IPS-20b (cell line): ENCODE data around the gene ANO6.
A peak's percentile ranks its signal among the peaks of the same experiment; 100 is the strongest.

ENCODE experiments used
- H3K27ac ChIP-seq: one replicate; pipeline ENCODE4 v1.5.1; 2013; ENCODE audit warnings: low read length
- H3K27me3 ChIP-seq: 2 replicates; pipeline ENCODE4 v1.6.1; 2013; ENCODE audit warnings: mild to moderate bottlenecking, low read length, inconsistent platforms; ENCODE audit not compliant: insufficient read depth
- H3K36me3 ChIP-seq: 2 replicates; pipeline ENCODE4 v1.6.1; 2013; ENCODE audit warnings: low read depth, mild to moderate bottlenecking, inconsistent platforms, low read length, moderate library complexity; ENCODE audit not compliant: insufficient read depth
- H3K4me1 ChIP-seq: 2 replicates; pipeline ENCODE4 v1.6.1; 2013; ENCODE audit warnings: mild to moderate bottlenecking, control low read depth, inconsistent platforms, low read length, moderate library complexity; ENCODE audit not compliant: insufficient read depth
- H3K4me3 ChIP-seq: 2 replicates; pipeline ENCODE4 v1.5.1; 2013; ENCODE audit warnings: mild to moderate bottlenecking, low read length, inconsistent platforms
- H3K9ac ChIP-seq: 2 replicates; pipeline ENCODE4 v1.6.1; 2013; ENCODE audit warnings: low read depth, mild to moderate bottlenecking, inconsistent platforms, low read length, moderate library complexity
- H3K9me3 ChIP-seq: 2 replicates; pipeline ENCODE4 v1.6.1; 2013; ENCODE audit warnings: mild to moderate bottlenecking, low read depth, low read length, inconsistent platforms; ENCODE audit not compliant: insufficient read depth

The ANO6 gene

GRCh38 chr12:45214071-45214470 is 1.8 kb upstream of the ANO6 start:
- Histone ChIP-seq H3K9ac (no peak overlapping the region), H3K27me3 (no peaks in the 10 kb centered on the region), H3K27ac (no peak overlapping the region), H3K4me3 (no peak overlapping the region), H3K4me1 (peaks cover 5% of the 10 kb centered on the region; the same call in 1 of the 2 replicates), H3K9me3 (no peaks in the 10 kb centered on the region), H3K36me3 (no peaks in the 10 kb centered on the region)

GRCh38 chr12:45214749-45215418 is 1.0 kb upstream of the ANO6 start:
- Histone ChIP-seq H3K9me3 (no peaks in the 10 kb centered on the region), H3K9ac (peak overlapping the region; percentile 91), H3K4me1 (peaks cover 13% of the 10 kb centered on the region), H3K27me3 (no peaks in the 10 kb centered on the region), H3K4me3 (peak overlapping the region; percentile 84), H3K27ac (peak overlapping the region; percentile 45), H3K36me3 (no peaks in the 10 kb centered on the region)

GRCh38 chr12:45216230-45216982 is 511 bp downstream of the ANO6 start:
- Histone ChIP-seq H3K4me3 (peak overlapping the region; percentile 84), H3K4me1 (peaks cover 28% of the 10 kb centered on the region), H3K27ac (peak overlapping the region; percentile 45), H3K9ac (peak overlapping the region; percentile 91), H3K9me3 (no peaks in the 10 kb centered on the region), H3K36me3 (no peaks in the 10 kb centered on the region), H3K27me3 (no peaks in the 10 kb centered on the region)

- peak overlapping the region; percentile 45 for H3K27ac ChIP-seq
- H3K36me3 ChIP-seq = no peaks in the 10 kb centered on the region
Measured at GRCh38 chr12:45216983-45217485, 1.1 kb downstream of the ANO6 start.

GRCh38 chr12:45217846-45218245 is 2.0 kb downstream of the ANO6 start:
- Histone ChIP-seq H3K9me3 (no peaks in the 10 kb centered on the region), H3K9ac (peak overlapping the region; percentile 91; the same call in 1 of the 2 replicates), H3K27me3 (no peaks in the 10 kb centered on the region), H3K27ac (no peak overlapping the region), H3K4me3 (peak overlapping the region; percentile 84), H3K36me3 (no peaks in the 10 kb centered on the region), H3K4me1 (peaks cover 28% of the 10 kb centered on the region)

More at GRCh38 chr12:45216983-45217485, 1.1 kb downstream of the ANO6 start:
- peaks cover 28% of the 10 kb centered on the region for H3K4me1 ChIP-seq
- no peaks in the 10 kb centered on the region for H3K9me3 ChIP-seq
- H3K27me3 ChIP-seq = no peaks in the 10 kb centered on the region
- H3K9ac ChIP-seq = peak overlapping the region; percentile 91
- H3K4me3 ChIP-seq = peak overlapping the region; percentile 84

- Histone ChIP-seq H3K27me3 (no peaks in the 10 kb centered on the region), H3K9me3 (no peaks in the 10 kb centered on the region), H3K27ac (no peak overlapping the region), H3K4me1 (peaks cover 28% of the 10 kb centered on the region), H3K4me3 (no peak overlapping the region), H3K36me3 (no peaks in the 10 kb centered on the region), H3K9ac (no peak overlapping the region)
Measured at GRCh38 chr12:45219621-45220020, 3.7 kb downstream of the ANO6 start.

- Histone ChIP-seq H3K4me1 (peaks cover 28% of the 10 kb centered on the region), H3K4me3 (peak overlapping the region; percentile 17; the same call in 1 of the 2 replicates), H3K27me3 (no peaks in the 10 kb centered on the region), H3K9me3 (no peaks in the 10 kb centered on the region), H3K27ac (no peak overlapping the region), H3K36me3 (no peaks in the 10 kb centered on the region), H3K9ac (no peak overlapping the region)
Measured at GRCh38 chr12:45220363-45220931, 4.6 kb downstream of the ANO6 start.

- H3K36me3 ChIP-seq = no peaks in the 10 kb centered on the region
- no peaks in the 10 kb centered on the region for H3K9me3 ChIP-seq
- H3K4me1 ChIP-seq = peaks cover 28% of the 10 kb centered on the region
- no peak overlapping the region for H3K27ac ChIP-seq
- no peaks in the 10 kb centered on the region for H3K27me3 ChIP-seq
- H3K4me3 ChIP-seq = peak overlapping the region; percentile 17; the same call in 1 of the 2 replicates
- H3K9ac ChIP-seq = no peak overlapping the region
Measured at GRCh38 chr12:45220969-45221368, 5.1 kb downstream of the ANO6 start.

- Histone ChIP-seq H3K4me1 (peaks cover 28% of the 10 kb centered on the region), H3K4me3 (no peak overlapping the region), H3K27ac (no peak overlapping the region), H3K36me3 (no peaks in the 10 kb centered on the region), H3K9me3 (no peaks in the 10 kb centered on the region), H3K27me3 (no peaks in the 10 kb centered on the region), H3K9ac (no peak overlapping the region)
Measured at GRCh38 chr12:45223868-45224267, 8.0 kb downstream of the ANO6 start.

GRCh38 chr12:45224311-45224710 is 8.4 kb downstream of the ANO6 start:
- Histone ChIP-seq H3K9ac (no peak overlapping the region), H3K9me3 (no peaks in the 10 kb centered on the region), H3K4me1 (peaks cover 24% of the 10 kb centered on the region), H3K36me3 (no peaks in the 10 kb centered on the region), H3K27ac (no peak overlapping the region), H3K27me3 (no peaks in the 10 kb centered on the region), H3K4me3 (no peak overlapping the region)

GRCh38 chr12:45226021-45226420 is 10.1 kb downstream of the ANO6 start:
- Histone ChIP-seq H3K36me3 (no peaks in the 10 kb centered on the region), H3K4me3 (no peak overlapping the region)

More at GRCh38 chr12:45226021-45226420, 10.1 kb downstream of the ANO6 start:
- no peak overlapping the region for H3K27ac ChIP-seq
- H3K27me3 ChIP-seq = no peaks in the 10 kb centered on the region
- peaks cover 7% of the 10 kb centered on the region for H3K4me1 ChIP-seq
- no peak overlapping the region for H3K9ac ChIP-seq
- H3K9me3 ChIP-seq = no peaks in the 10 kb centered on the region
